EL (cell line): ENCODE results near the gene ANXA6.
A peak's percentile ranks its signal among the peaks of the same experiment; 100 is the strongest.

Source experiments
- DNase-seq: peaks from one replicate; pipeline ENCODE4 v3.0.0-alpha.2; 2016

Gene ANXA6

GRCh38 chr5:151058301-151058700 is 99.3 kb downstream of the ANXA6 start:
- DNase-seq = no peak

DNA sequence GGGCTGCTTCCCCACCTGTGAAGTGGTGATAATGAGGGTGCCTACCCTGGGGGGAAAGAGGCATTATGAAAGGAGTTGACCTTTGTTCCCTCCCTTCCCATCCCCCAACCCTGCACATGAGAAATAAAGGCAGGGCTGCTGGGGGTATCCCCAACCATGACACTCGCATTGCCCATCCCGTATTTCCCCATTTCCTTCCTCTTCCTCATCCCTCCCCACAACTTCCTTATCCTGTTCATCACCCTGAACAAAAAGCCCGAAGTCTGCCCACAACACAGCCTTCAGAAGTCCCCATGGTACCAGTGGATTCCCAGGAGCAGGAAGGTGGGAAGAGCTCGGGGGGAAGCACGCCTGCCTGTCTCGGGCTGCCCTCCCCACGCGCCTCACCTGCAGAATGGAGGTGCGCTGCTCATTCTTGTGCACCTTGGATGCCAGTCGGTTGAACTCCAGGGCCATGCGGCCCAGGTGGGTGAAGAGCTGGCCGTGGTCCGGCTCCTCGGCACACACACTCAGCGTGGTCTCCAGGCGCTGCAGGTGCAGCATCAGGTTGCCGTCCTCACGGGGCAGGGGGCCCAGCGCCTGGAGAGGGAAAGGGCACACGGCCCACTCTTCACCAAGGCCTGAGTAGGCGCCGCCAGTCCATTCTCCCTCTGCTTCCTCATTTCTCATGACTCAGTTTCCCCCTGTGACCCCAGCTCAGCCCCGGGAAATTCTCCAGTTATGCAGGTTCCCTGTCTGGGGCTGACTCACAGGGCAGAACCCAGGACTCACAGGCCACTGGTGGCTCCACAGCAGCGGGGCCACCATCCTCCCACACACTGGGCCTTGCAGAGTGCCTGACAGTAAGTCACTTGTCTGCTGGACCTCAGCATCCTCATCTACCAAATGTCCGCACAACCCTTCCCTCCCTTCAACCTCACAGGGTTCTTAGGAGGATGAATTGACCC is 100.9 kb downstream of the ANXA6 start:
- no peak for DNase-seq

DNA sequence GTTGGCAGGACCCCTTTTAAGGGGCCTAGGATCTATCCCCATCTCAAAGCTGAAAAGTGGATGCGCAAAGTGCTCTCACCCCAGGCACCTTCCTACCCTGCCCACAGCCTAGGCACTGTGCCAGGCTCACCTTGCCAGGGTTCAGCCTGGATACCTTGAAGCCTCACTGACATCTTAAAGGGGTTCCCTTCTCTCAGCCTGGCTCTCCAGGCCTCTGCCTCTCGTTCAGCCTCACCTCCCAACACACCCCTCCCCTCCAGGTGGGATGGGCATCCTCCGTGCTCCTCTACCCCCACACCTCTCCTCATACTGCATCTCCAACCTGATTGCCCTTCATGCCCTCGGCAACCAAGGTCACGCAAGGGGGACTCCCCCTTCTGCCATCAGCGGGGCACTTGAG is 102.2 kb downstream of the ANXA6 start:
- DNase-seq = no peak

- no peak for DNase-seq
Measured at GRCh38 chr5:151054709-151055108, 102.9 kb downstream of the ANXA6 start.

DNA sequence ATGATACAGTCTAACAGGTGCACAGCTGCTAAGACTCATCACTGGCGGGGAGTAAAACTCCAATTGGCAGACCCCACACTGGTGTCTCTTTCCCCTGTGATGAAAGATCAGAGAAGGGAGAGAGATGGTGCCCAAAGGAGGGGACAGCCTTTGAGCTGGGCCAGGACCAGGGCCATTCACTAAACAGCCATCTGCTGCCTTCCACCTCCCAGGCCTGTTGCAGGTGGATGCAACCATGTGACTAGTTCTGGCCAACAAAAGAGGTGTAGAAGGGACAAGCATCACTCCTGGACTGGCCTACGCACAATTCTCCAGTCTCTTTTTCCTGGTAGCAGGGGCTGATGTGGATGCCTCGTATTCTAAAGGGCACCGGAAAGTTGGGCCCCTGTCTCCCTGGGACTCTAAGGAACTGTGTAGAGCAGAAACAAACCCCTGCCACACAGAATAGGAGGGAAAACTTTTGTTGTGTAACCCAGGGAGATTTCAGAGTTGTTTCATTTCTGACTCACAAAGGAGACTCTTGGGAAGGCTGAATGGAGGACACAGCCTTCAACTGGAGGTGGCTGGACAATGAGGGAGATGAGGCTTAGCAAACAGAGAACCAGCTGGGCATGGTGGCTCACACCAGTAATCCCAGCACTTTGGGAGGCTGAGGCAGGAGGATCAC is 103.7 kb downstream of the ANXA6 start:
- DNase-seq = no peak

DNA sequence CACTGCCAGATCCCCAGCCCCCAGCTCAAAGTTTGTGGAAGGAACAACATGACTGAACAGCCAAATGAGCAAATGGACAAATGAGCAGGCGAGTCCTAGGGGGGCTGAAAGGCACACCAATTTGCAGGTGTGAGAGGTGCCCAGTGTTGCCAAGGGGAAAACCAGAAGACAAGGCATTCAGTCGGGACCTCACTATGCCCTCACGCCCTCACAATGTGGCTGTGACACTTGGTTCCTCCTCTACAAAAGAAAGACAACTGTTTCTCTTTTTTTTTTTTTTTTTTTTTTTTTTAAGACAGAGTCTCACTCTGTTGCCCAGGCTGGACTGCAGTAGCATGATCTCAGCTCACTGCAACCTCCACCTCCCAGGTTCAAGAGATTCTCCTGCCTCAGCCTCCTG is 104.7 kb downstream of the ANXA6 start:
- no peak for DNase-seq

GRCh38 chr5:151051931-151052608 is 105.5 kb downstream of the ANXA6 start:
- DNase-seq = no peak

GRCh38 chr5:151051066-151051930 is 106.3 kb downstream of the ANXA6 start:
- DNase-seq = peak; percentile 77
